ENCODE results near the gene SCN1B. TPM values are rescaled to one million over a fixed set of nuclear protein-coding genes. Genes with fewer than 3 reads are reported as not detected.
"Not testable (repeated sequence)": the region's sequence is repeated elsewhere in the genome, so short reads cannot be mapped to it uniquely, and the experiment has no call there.

The SCN1B gene
- polyA plus RNA-seq, 1 donor from 2014 or later, result 1.5 TPM

DNA sequence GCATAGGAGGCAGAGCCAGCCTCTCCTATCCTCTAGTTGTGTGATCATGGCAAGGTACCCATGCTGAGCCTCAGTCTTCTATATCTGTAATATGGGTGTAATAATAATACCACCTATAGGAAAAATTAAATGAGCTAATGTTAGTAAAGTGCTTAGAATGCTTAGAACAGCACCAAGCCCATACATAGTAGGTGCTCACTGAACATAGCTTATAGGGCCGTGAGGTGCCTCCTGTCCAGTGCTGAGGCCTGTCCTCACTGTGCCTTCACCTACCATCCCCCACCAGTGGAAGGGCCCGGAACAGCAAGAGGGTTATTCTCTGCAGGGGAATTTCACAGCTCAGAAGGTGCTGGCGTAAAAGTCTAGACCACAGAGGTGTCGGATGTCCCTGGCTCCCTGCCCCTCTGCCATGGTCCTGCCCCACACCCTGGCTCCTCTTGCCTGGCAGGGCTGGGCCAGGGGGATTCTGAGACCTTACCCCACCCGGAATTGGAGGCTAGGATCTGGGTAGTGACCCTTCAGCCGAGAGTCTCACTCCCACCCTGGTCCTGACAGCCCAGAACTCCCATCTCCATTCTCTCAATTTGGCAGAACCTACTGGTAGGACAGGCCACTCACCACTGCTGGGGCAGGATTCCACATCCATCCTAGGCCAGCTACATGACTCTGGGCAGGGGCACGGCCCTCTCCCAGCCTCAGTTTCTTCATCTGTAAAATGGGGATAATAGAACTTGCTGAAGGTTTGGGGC is 2.2 kb upstream of the SCN1B start:
- no peaks in the 10 kb centered on the region for H3K36me3 ChIP-seq (ENCODE audit: insufficient read depth, low read length)

DNA sequence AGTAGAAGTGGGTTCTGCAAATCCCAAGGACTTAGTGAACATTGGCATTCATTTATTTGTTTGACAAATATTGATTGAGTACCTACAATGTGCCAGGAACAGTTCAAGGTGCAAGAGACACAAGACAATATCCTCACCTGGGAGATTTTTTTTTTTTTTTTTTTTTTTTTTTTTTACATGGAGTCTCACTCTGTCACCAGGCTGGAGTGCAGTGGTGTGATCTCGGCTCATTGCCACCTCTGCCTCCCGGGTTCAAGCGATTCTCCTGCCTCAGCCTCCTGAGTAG is 1.7 kb upstream of the SCN1B start:
- H3K4me2 ChIP-seq (ENCODE audit: low read length); H2AFZ ChIP-seq (ENCODE audit: low read depth, low read length); H3F3A ChIP-seq (ENCODE audit: insufficient read depth, low read length, poor library complexity, severe bottlenecking); H3K9ac ChIP-seq (ENCODE audit: low read length); H3K9me2 ChIP-seq (ENCODE audit: insufficient read depth, low read length); H3K4me3 ChIP-seq (ENCODE audit: low read length); H4K20me1 ChIP-seq (ENCODE audit: insufficient read depth); H3K27ac ChIP-seq (ENCODE audit: low read length); H3K9me3 ChIP-seq (ENCODE audit: low read length); H3K36me3 ChIP-seq (ENCODE audit: insufficient read depth, low read length); H3K79me2 ChIP-seq (replicated peaks; ENCODE audit: insufficient read depth, low read length): not testable (repeated sequence)
- H3K27me3 ChIP-seq (ENCODE audit: insufficient read depth, low read depth, low read length), result peaks cover 25% of the 10 kb centered on the region

More for the DNA sequence above, 2.2 kb upstream of the SCN1B start:
- no peak overlapping the region for H3K27ac ChIP-seq (ENCODE audit: low read length)
- no peaks in the 10 kb centered on the region for H3K79me2 ChIP-seq (replicated peaks; ENCODE audit: insufficient read depth, low read length)
- no peaks in the 10 kb centered on the region for H4K20me1 ChIP-seq (ENCODE audit: insufficient read depth)
- H3F3A ChIP-seq (ENCODE audit: insufficient read depth, low read length, poor library complexity, severe bottlenecking), result no peaks in the 10 kb centered on the region
- no peaks in the 10 kb centered on the region for H3K9me2 ChIP-seq (ENCODE audit: insufficient read depth, low read length)
- H3K4me2 ChIP-seq (ENCODE audit: low read length), result no peak overlapping the region
- H3K27me3 ChIP-seq (ENCODE audit: insufficient read depth, low read depth, low read length), result peaks cover 22% of the 10 kb centered on the region
- TF ChIP-seq SMC3 (conservative IDR thresholded peaks at IDR 0.05; ENCODE audit: poor library complexity) (no peak), MXI1 (conservative IDR thresholded peaks at IDR 0.05; ENCODE audit: poor library complexity, severe bottlenecking) (no peak), RAD21 (conservative IDR thresholded peaks at IDR 0.05) (no peak), TAF1 (IDR thresholded peaks at IDR 0.05; ENCODE audit: low read depth) (no peak), EZH2 (IDR thresholded peaks at IDR 0.05; ENCODE audit: borderline replicate concordance, insufficient read depth, low read length, poor library complexity, severe bottlenecking) (no peak), EP300 (conservative IDR thresholded peaks at IDR 0.05; ENCODE audit: poor library complexity, severe bottlenecking) (no peak), POLR2AphosphoS5 (IDR thresholded peaks at IDR 0.05) (no peak)
- TF ChIP-seq, protein P1, sequence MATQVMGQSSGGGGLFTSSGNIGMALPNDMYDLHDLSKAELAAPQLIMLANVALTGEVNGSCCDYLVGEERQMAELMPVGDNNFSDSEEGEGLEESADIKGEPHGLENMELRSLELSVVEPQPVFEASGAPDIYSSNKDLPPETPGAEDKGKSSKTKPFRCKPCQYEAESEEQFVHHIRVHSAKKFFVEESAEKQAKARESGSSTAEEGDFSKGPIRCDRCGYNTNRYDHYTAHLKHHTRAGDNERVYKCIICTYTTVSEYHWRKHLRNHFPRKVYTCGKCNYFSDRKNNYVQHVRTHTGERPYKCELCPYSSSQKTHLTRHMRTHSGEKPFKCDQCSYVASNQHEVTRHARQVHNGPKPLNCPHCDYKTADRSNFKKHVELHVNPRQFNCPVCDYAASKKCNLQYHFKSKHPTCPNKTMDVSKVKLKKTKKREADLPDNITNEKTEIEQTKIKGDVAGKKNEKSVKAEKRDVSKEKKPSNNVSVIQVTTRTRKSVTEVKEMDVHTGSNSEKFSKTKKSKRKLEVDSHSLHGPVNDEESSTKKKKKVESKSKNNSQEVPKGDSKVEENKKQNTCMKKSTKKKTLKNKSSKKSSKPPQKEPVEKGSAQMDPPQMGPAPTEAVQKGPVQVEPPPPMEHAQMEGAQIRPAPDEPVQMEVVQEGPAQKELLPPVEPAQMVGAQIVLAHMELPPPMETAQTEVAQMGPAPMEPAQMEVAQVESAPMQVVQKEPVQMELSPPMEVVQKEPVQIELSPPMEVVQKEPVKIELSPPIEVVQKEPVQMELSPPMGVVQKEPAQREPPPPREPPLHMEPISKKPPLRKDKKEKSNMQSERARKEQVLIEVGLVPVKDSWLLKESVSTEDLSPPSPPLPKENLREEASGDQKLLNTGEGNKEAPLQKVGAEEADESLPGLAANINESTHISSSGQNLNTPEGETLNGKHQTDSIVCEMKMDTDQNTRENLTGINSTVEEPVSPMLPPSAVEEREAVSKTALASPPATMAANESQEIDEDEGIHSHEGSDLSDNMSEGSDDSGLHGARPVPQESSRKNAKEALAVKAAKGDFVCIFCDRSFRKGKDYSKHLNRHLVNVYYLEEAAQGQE (IDR thresholded peaks at IDR 0.05; ENCODE audit: borderline replicate concordance), result no peak
- TF ChIP-seq, protein P2, sequence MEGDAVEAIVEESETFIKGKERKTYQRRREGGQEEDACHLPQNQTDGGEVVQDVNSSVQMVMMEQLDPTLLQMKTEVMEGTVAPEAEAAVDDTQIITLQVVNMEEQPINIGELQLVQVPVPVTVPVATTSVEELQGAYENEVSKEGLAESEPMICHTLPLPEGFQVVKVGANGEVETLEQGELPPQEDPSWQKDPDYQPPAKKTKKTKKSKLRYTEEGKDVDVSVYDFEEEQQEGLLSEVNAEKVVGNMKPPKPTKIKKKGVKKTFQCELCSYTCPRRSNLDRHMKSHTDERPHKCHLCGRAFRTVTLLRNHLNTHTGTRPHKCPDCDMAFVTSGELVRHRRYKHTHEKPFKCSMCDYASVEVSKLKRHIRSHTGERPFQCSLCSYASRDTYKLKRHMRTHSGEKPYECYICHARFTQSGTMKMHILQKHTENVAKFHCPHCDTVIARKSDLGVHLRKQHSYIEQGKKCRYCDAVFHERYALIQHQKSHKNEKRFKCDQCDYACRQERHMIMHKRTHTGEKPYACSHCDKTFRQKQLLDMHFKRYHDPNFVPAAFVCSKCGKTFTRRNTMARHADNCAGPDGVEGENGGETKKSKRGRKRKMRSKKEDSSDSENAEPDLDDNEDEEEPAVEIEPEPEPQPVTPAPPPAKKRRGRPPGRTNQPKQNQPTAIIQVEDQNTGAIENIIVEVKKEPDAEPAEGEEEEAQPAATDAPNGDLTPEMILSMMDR (IDR thresholded peaks at IDR 0.05; ENCODE audit: poor library complexity, severe bottlenecking), result no peak
- no peaks in the 10 kb centered on the region for H3K9me3 ChIP-seq (ENCODE audit: low read length)
- H3K9ac ChIP-seq (ENCODE audit: low read length), result no peak overlapping the region
- no peak overlapping the region for H3K4me3 ChIP-seq (ENCODE audit: low read length)
- no peak overlapping the region for H2AFZ ChIP-seq (ENCODE audit: low read depth, low read length)

DNA sequence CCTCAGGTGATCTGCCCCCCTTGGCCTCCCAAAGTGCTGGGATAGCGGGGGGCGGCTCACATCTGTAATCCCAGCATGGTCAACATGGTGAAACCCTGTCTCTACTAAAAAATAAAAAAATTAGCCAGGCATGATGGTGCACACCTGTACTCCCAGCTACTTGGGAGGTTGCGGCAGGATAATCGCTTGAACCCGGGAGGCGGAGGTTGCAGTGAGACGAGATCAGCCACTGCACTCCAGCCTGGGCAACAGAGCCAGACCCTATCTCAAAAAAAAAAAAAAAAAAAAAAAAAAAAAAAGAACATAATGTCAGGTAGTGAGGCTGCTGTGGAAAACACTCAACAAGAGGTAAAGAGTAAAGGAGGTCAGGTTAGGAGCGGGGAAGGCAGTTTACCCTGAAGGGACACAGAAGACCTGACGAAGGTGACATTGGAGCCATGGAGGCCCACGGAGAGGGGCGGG is 964 bp upstream of the SCN1B start:
- H4K20me1 ChIP-seq (ENCODE audit: insufficient read depth); H3K4me2 ChIP-seq (ENCODE audit: low read length); H2AFZ ChIP-seq (ENCODE audit: low read depth, low read length); H3K36me3 ChIP-seq (ENCODE audit: insufficient read depth, low read length); H3F3A ChIP-seq (ENCODE audit: insufficient read depth, low read length, poor library complexity, severe bottlenecking); H3K79me2 ChIP-seq (replicated peaks; ENCODE audit: insufficient read depth, low read length); H3K27ac ChIP-seq (ENCODE audit: low read length); H3K9me2 ChIP-seq (ENCODE audit: insufficient read depth, low read length); H3K9me3 ChIP-seq (ENCODE audit: low read length); H3K9ac ChIP-seq (ENCODE audit: low read length); H3K4me3 ChIP-seq (ENCODE audit: low read length): not testable (repeated sequence)
- H3K27me3 ChIP-seq (ENCODE audit: insufficient read depth, low read depth, low read length), result peaks cover 25% of the 10 kb centered on the region

Data from neural cell (in vitro differentiated cells).